HepG2 (cell line): ENCODE measurements around the gene SRR. TPM values are rescaled to one million over a fixed set of nuclear protein-coding genes. Genes with fewer than 3 reads are reported as not detected.

Experiments
- ATAC-seq: fragments of 200-7000 bp; cut with Tn5 transposase; 3 replicates; pipeline ENCODE4 v1.9.1; 2020; ENCODE audit warnings: mild to moderate bottlenecking, moderate library complexity
- BruUV-seq: library from RNA; stranded (reverse); fragments of 400-500 nt; replicated peaks from 2 replicates; lab custom pipeline; 2021; lab: Mats Ljungman, UMichigan
- CTCF ChIA-PET: fragments of 300-600 bp; formaldehyde crosslinking; extraction: SDS; loops from one replicate; lab custom pipeline; 2021; ENCODE audit warnings: low total read pairs, inconsistent platforms, low intra/inter-chr PET ratio; lab: Yijun Ruan, JAX
- POLR2A ChIA-PET: fragments of 350-600 bp; sonication (Branson Sonifier 250); formaldehyde crosslinking; loops from one replicate; lab custom pipeline; 2020; ENCODE audit warnings: antibody characterized with exemption, inconsistent platforms; lab: Yijun Ruan, JAX
- DNase-seq: peaks from one replicate; pipeline ENCODE4 v3.0.0-alpha.2; 2015; ENCODE audit warnings: low spot score
- FAIRE-seq: peaks from 3 replicates; lab custom pipeline; 2011; peaks lifted over from hg19 to GRCh38; lab: Jason Lieb, UNC
- H2AFZ ChIP-seq: one replicate; pipeline ENCODE4 v1.6.1; 2011; ENCODE audit warnings: low read length, inconsistent platforms
- H3K27ac ChIP-seq: fragments of 300-600 bp; 3 replicates; pipeline ENCODE4 v1.8.0; 2011; ENCODE audit warnings: mixed run types, mild to moderate bottlenecking, mixed read lengths, low read length, inconsistent platforms; ENCODE audit not compliant: insufficient read depth; ENCODE audit errors: extremely low read length
- H3K27me3 ChIP-seq, 2 experiments: fragments of 200-600 bp in 1 of 2; 2 replicates in 1 of 2; 3 replicates in 1 of 2; pipeline versions ENCODE4 v1.6.0 to v1.8.0; 2011; ENCODE audit warnings: low read length in 2 of 2, mild to moderate bottlenecking in 2 of 2, moderate library complexity in 2 of 2, inconsistent platforms in 1 of 2; ENCODE audit not compliant: insufficient read depth in 2 of 2, control insufficient read depth in 1 of 2
- H3K36me3 ChIP-seq, 2 experiments: fragments of 200-600 bp in 1 of 2; replicated peaks in 1 of 2; 2 replicates in 1 of 2; 3 replicates in 1 of 2; pipeline versions ENCODE4 v1.5.1 to v1.8.0; 2011; ENCODE audit warnings: low read length in 2 of 2, inconsistent platforms in 1 of 2; ENCODE audit not compliant: insufficient read depth in 2 of 2, control insufficient read depth in 1 of 2
- H3K4me1 ChIP-seq: 2 replicates; pipeline ENCODE4 v1.5.1; 2012; ENCODE audit warnings: low read length, inconsistent platforms; ENCODE audit not compliant: insufficient read depth
- H3K4me2 ChIP-seq: 2 replicates; pipeline ENCODE4 v1.6.0; 2011; ENCODE audit warnings: low read depth, low read length, inconsistent platforms
- H3K4me3 ChIP-seq, 3 experiments: fragments of 200-600 bp in 1 of 3; sonication (generic), shearing (Covaris generic) in 1 of 3; replicated peaks in 1 of 3; 2 replicates each; pipeline ENCODE4 v1.5.1; 2011 to 2016; ENCODE audit warnings: low read length in 3 of 3, inconsistent platforms in 2 of 3, low read depth in 2 of 3, mild to moderate bottlenecking in 2 of 3, control low read depth in 1 of 3, mixed read lengths in 1 of 3; ENCODE audit not compliant: insufficient read depth in 1 of 3
- H3K79me2 ChIP-seq: one replicate; pipeline ENCODE4 v1.6.1; 2011; ENCODE audit warnings: low read length, inconsistent platforms; ENCODE audit not compliant: insufficient read depth
- H3K9ac ChIP-seq: 2 replicates; pipeline ENCODE4 v1.6.0; 2011; ENCODE audit warnings: mild to moderate bottlenecking, low read depth, low read length, inconsistent platforms; ENCODE audit not compliant: insufficient read depth
- H3K9me3 ChIP-seq: 2 replicates; pipeline ENCODE4 v1.5.1; 2012; ENCODE audit warnings: mild to moderate bottlenecking, low read length
- H4K20me1 ChIP-seq: 2 replicates; pipeline ENCODE4 v1.6.0; 2011; ENCODE audit warnings: inconsistent platforms, mild to moderate bottlenecking, low read length, moderate library complexity; ENCODE audit not compliant: insufficient read depth
- ARHGAP35 ChIP-seq: sonication (generic); formaldehyde crosslinking; IDR thresholded peaks from 2 replicates; pipeline ENCODE4 v1.9.0; 2022; ENCODE audit warnings: mild to moderate bottlenecking, inconsistent platforms, moderate library complexity, missing genetic modification reagents, borderline replicate concordance
- ARID2 ChIP-seq: sonication (generic); formaldehyde crosslinking; IDR thresholded peaks from 2 replicates; pipeline ENCODE4 v1.8.1; 2022; ENCODE audit warnings: mild to moderate bottlenecking, missing genetic modification reagents, borderline replicate concordance
- GATAD1 ChIP-seq: IDR thresholded peaks from 2 replicates; pipeline ENCODE4 v1.6.1; 2016; ENCODE audit warnings: missing genetic modification reagents, missing compliant biosample characterization
- RFX1 ChIP-seq: fragments of 450-650 bp; IDR thresholded peaks from 2 replicates; pipeline ENCODE4 v1.6.1; 2017
- SMYD3 ChIP-seq: sonication (generic); formaldehyde crosslinking; IDR thresholded peaks from 2 replicates; pipeline ENCODE4 v1.8.1; 2023; ENCODE audit warnings: mild to moderate bottlenecking, missing genetic modification reagents
- ZNF281 ChIP-seq: sonication (generic); formaldehyde crosslinking; IDR thresholded peaks from 2 replicates; pipeline ENCODE4 v1.4.0; 2020; ENCODE audit warnings: missing genetic modification reagents, borderline replicate concordance
- ZNF570 ChIP-seq: sonication (generic); formaldehyde crosslinking; IDR thresholded peaks from 2 replicates; pipeline ENCODE4 v1.4.0; 2020; ENCODE audit warnings: mild to moderate bottlenecking, missing genetic modification reagents, borderline replicate concordance
- ZNF879 ChIP-seq: sonication (generic); formaldehyde crosslinking; IDR thresholded peaks from 2 replicates; pipeline ENCODE4 v1.8.1; 2023; ENCODE audit warnings: missing genetic modification reagents
- WGBS: methylation state at CpG from one replicate; pipeline ENCODE4 v1.1.6; 2017; ENCODE audit warnings: low lambda C conversion rate; 5-methylcytosine and 5-hydroxymethylcytosine counted together
- in situ Hi-C: cut with HindIII; loops from 2 replicates; pipeline ENCODE4 v1.10.0; 2017; ENCODE audit warnings: low pct_unique_long_range_greater_than_20kb; ENCODE audit not compliant: extremely low pct_ligation_motif_present
- intact Hi-C: fragments of 100-400 bp; cut with micrococcal nuclease; formaldehyde crosslinking; loops from one replicate; pipeline ENCODE4 v1.10.0; 2022; ENCODE audit not compliant: unreplicated experiment
- polyA plus RNA-seq, 8 experiments: library from polyadenylated mRNA; depleted of rRNA in 3 of 8; stranded (reverse) in 7 of 8; unstranded in 1 of 8; fragments of >200 nt; fragmentation: Illumina TruSeq in 4 of 8; extraction: Trizol in 4 of 8; gene quantifications; 2 replicates each; pipeline versions ENCODE4 v1.2.1 to v1.2.3, GENCODE V29; 2011 to 2016; ENCODE audit warnings: low read depth in 4 of 8, missing spikeins in 1 of 8, mixed read lengths in 1 of 8; ENCODE audit not compliant: insufficient read depth in 1 of 8
- total RNA-seq, 5 experiments: library from RNA; depleted of rRNA; stranded (reverse); fragments of >200 nt; fragmentation: Illumina TruSeq; extraction: Trizol; gene quantifications; 2 replicates each; pipeline ENCODE4 v1.2.3, GENCODE V29; 2016; ENCODE audit warnings: low read depth in 1 of 5

Gene SRR
- total and polyA plus RNA-seq, 2 of the 13 experiments (the other 11 are each of a cell fraction or from before 2014, with no cell fraction given) = 3.6 to 7.8 TPM

GRCh38 chr17:2302778-2303203, 959 bp upstream of the SRR start:
- H3K36me3 ChIP-seq = peaks cover 6 to 20% of the 10 kb centered on the region in 2 experiments; a peak in 4 of 5 replicates
- no peak for ATAC-seq
- peak overlapping the region; percentile 91 for H3K9ac ChIP-seq
- TF ChIP-seq ZNF879 (0 out of 2 replicates have a peak, but pooled peaks have one; percentile 2), GATAD1 (no peak), ARHGAP35 (CRISPR knock-in tag) (no peak), RFX1 (no peak), ZNF281 (CRISPR knock-in tag) (no peak), ZNF570 (no peak), SMYD3 (0 out of 2 replicates have a peak, but pooled peaks have one; percentile 31), ARID2 (CRISPR knock-in tag) (0 out of 2 replicates have a peak, but pooled peaks have one; percentile 37)
- TF ChIP-seq, all 625 proteins: peak for 3
- Histone ChIP-seq H4K20me1 (0 out of 2 replicates have a peak, but pooled peaks cover 3% of the 10 kb centered on the region), H3K4me1 (peaks cover 25% of the 10 kb centered on the region), H3K4me2 (peak overlapping the region; percentile 72), H3K27ac (peak overlapping the region; percentile 92), H3K79me2 (peaks cover 23% of the 10 kb centered on the region), H3K9me3 (no peaks in the 10 kb centered on the region), H2AFZ (no peak overlapping the region), H3K4me3 (peak overlapping the region; percentile 75 to 92 (median 91)), H3K27me3 (no peaks in the 10 kb centered on the region; a peak in 1 of 5 replicates)
- ChIA-PET CTCF (no interaction called here), POLR2A (interaction anchor here (1.1 to 3.0 kb wide), 4 partner anchors 12 to 248 kb away, joined by 3 to 23 read pairs (median 8); partner anchors contain the start of genes HIC1 and TSR1)
- WGBS = 3% methylated on average over 8 of the region's 12 CpGs
- intact Hi-C loops (no loop called here), in situ Hi-C loops (no loop called here)
- DNase-seq (no peak), FAIRE-seq (peak; percentile 32)
- TSS peak; percentile 53 for BruUV-seq
